Suprapubic skin (tissue), 4 donors: ENCODE measurements around the gene NFKB2. TPM values are rescaled to one million over a fixed set of nuclear protein-coding genes. Genes with fewer than 3 reads are reported as not detected.
A peak's percentile ranks its signal among the peaks of the same experiment; 100 is the strongest.

Source experiments
- DNase-seq, 2 donors: peaks; one replicate each; pipeline ENCODE4 v3.0.0-alpha.2; 2019; ENCODE audit warnings: low spot score in 2 of 2
- H3K27ac ChIP-seq: fragments of 200-600 bp; sonication (generic); one replicate; pipeline ENCODE4 v1.5.1; 2019
- H3K27me3 ChIP-seq: fragments of 200-600 bp; sonication (generic); one replicate; pipeline ENCODE4 v1.5.1; 2019
- H3K36me3 ChIP-seq: fragments of 200-600 bp; sonication (generic); one replicate; pipeline ENCODE4 v1.5.1; 2019
- H3K4me1 ChIP-seq: fragments of 200-600 bp; sonication (generic); one replicate; pipeline ENCODE4 v1.5.1; 2019
- H3K4me3 ChIP-seq: fragments of 200-600 bp; sonication (generic); one replicate; pipeline ENCODE4 v1.5.1; 2019; ENCODE audit warnings: mild to moderate bottlenecking
- H3K9me3 ChIP-seq: fragments of 200-600 bp; sonication (generic); one replicate; pipeline ENCODE4 v1.5.1; 2019
- CTCF ChIP-seq, 2 donors: fragments of 200-600 bp in 1 of 2; fragments of 450-650 bp in 1 of 2; sonication (generic) in 1 of 2; IDR thresholded peaks; one replicate each; pipeline ENCODE4 v1.5.1; 2016 to 2019; ENCODE audit warnings: antibody characterized with exemption in 2 of 2, mild to moderate bottlenecking in 1 of 2, moderate library complexity in 1 of 2
- EP300 ChIP-seq: sonication (generic); formaldehyde crosslinking; IDR thresholded peaks from one replicate; pipeline ENCODE4 v1.6.1; 2017; ENCODE audit warnings: antibody characterized with exemption
- POLR2A ChIP-seq, 2 donors: fragments of 450-650 bp; IDR thresholded peaks; one replicate each; pipeline ENCODE4 v1.6.1; 2017; ENCODE audit warnings: antibody characterized with exemption in 2 of 2, mild to moderate bottlenecking in 2 of 2, moderate library complexity in 2 of 2
- POLR2AphosphoS5 ChIP-seq, 3 donors: sonication (generic); formaldehyde crosslinking; IDR thresholded peaks; one replicate each; pipeline ENCODE4 v1.6.1; 2017; ENCODE audit warnings: antibody characterized with exemption in 3 of 3
- WGBS: methylation state at CpG from one replicate; pipeline ENCODE4 v1.1.5; 2018; 5-methylcytosine and 5-hydroxymethylcytosine counted together
- total RNA-seq, 4 donors: library from RNA; depleted of rRNA; stranded (reverse); fragments of >200 nt; gene quantifications; one replicate each; pipeline ENCODE4 v1.1.0, GENCODE V29; 2016

Gene NFKB2
- total RNA-seq, 4 donors from 2014 or later, result 14.4 to 18.5 (median 16.0) TPM

GRCh38 chr10:102435529-102436233 lies 40.2 kb downstream of the NFKB2 start:
- H3K9me3 ChIP-seq, result no peaks in the 10 kb centered on the region
- no peak for DNase-seq
- no peaks in the 10 kb centered on the region for H3K36me3 ChIP-seq
- WGBS, result 15% methylated on average over 11 of the region's 14 CpGs
- peaks cover 33% of the 10 kb centered on the region for H3K4me1 ChIP-seq
- TF ChIP-seq POLR2A (IDR thresholded peaks at IDR 0.05) (no peak), EP300 (no peak), POLR2AphosphoS5 (IDR thresholded peaks at IDR 0.05) (no peak), CTCF (IDR thresholded peaks at IDR 0.05) (no peak)
- peak overlapping the region; percentile 22 for H3K4me3 ChIP-seq
- no peak overlapping the region for H3K27ac ChIP-seq
- H3K27me3 ChIP-seq, result peaks cover 7% of the 10 kb centered on the region

- WGBS, result 73% methylated on average over 5 of the region's 6 CpGs
- no peak for DNase-seq
- Histone ChIP-seq H3K4me1 (peaks cover 31% of the 10 kb centered on the region), H3K4me3 (no peak overlapping the region), H3K9me3 (no peaks in the 10 kb centered on the region), H3K27ac (no peak overlapping the region), H3K36me3 (no peaks in the 10 kb centered on the region), H3K27me3 (peaks cover 7% of the 10 kb centered on the region)
- TF ChIP-seq EP300 (no peak), CTCF (IDR thresholded peaks at IDR 0.05) (no peak), POLR2A (IDR thresholded peaks at IDR 0.05) (no peak), POLR2AphosphoS5 (IDR thresholded peaks at IDR 0.05) (no peak)
Observed at GRCh38 chr10:102436312-102436711, 40.8 kb downstream of the NFKB2 start.

- TF ChIP-seq EP300 (no peak), POLR2A (IDR thresholded peaks at IDR 0.05) (no peak), CTCF (IDR thresholded peaks at IDR 0.05) (no peak), POLR2AphosphoS5 (IDR thresholded peaks at IDR 0.05) (no peak)
- H3K27me3 ChIP-seq, result peaks cover 7% of the 10 kb centered on the region
- H3K4me3 ChIP-seq, result no peak overlapping the region
- H3K36me3 ChIP-seq, result no peaks in the 10 kb centered on the region
- no peak for DNase-seq
- 97% methylated on average over 3 of the region's 3 CpGs for WGBS
- no peaks in the 10 kb centered on the region for H3K9me3 ChIP-seq
- H3K27ac ChIP-seq, result no peak overlapping the region
- peaks cover 23% of the 10 kb centered on the region for H3K4me1 ChIP-seq
Observed at GRCh38 chr10:102437515-102437914, 42.0 kb downstream of the NFKB2 start.

GRCh38 chr10:102438374-102438773 lies 42.9 kb downstream of the NFKB2 start:
- peaks cover 7% of the 10 kb centered on the region for H3K27me3 ChIP-seq
- DNase-seq, result no peak
- H3K36me3 ChIP-seq, result no peaks in the 10 kb centered on the region
- H3K4me1 ChIP-seq, result peaks cover 17% of the 10 kb centered on the region
- TF ChIP-seq POLR2AphosphoS5 (IDR thresholded peaks at IDR 0.05) (no peak), EP300 (no peak)
- H3K9me3 ChIP-seq, result no peaks in the 10 kb centered on the region
- H3K4me3 ChIP-seq, result no peak overlapping the region
- WGBS, result 95% methylated on average over 1 of the region's 1 CpG
- H3K27ac ChIP-seq, result no peak overlapping the region

GRCh38 chr10:102444851-102445250 lies 49.3 kb downstream of the NFKB2 start:
- 76% methylated on average over 2 of the region's 2 CpGs for WGBS
- no peak for DNase-seq
- no peak overlapping the region for H3K4me3 ChIP-seq
- TF ChIP-seq EP300 (no peak), CTCF (IDR thresholded peaks at IDR 0.05) (no peak), POLR2A (IDR thresholded peaks at IDR 0.05) (no peak), POLR2AphosphoS5 (IDR thresholded peaks at IDR 0.05) (no peak)
- H3K36me3 ChIP-seq, result no peaks in the 10 kb centered on the region
- H3K27ac ChIP-seq, result no peak overlapping the region
- H3K27me3 ChIP-seq, result no peaks in the 10 kb centered on the region
- peaks cover 6% of the 10 kb centered on the region for H3K4me1 ChIP-seq
- H3K9me3 ChIP-seq, result no peaks in the 10 kb centered on the region
